Measurements from ENCODE around the gene CAPN13. TPM values are rescaled to one million over a fixed set of nuclear protein-coding genes. Genes with fewer than 3 reads are reported as not detected.

Gene CAPN13
- polyA plus RNA-seq, 3 donors, result 0.11 to 2.5 (median 2.1) TPM

GRCh38 chr2:30796699-30797098, 10.5 kb downstream of the CAPN13 start:
- no peak overlapping the region for H3K27ac ChIP-seq (ENCODE audit: low read depth, low read length)
- 23 to 68% (median 64%) methylated on average over 4 of the region's 4 CpGs for WGBS, 3 donors

- WGBS, 3 donors, result 36 to 74% (median 42%) methylated on average over 4 of the region's 4 CpGs
- H3K27ac ChIP-seq (ENCODE audit: low read depth, low read length), result no peak overlapping the region
These were observed 14.7 kb downstream of the CAPN13 start for GRCh38 chr2:30792521-30792920.

GRCh38 chr2:30790879-30791278, 16.4 kb downstream of the CAPN13 start:
- H3K27ac ChIP-seq (ENCODE audit: low read depth, low read length), result no peak overlapping the region
- 62 to 76% (median 65%) methylated on average over 3 of the region's 3 CpGs for WGBS, 3 donors

- no peak overlapping the region for H3K27ac ChIP-seq (ENCODE audit: low read depth, low read length)
- 73 to 82% (median 79%) methylated on average over 4 of the region's 4 CpGs for WGBS, 3 donors
These were observed 17.5 kb downstream of the CAPN13 start for GRCh38 chr2:30789670-30790210.

GRCh38 chr2:30786923-30787685, 20.1 kb downstream of the CAPN13 start:
- no peak overlapping the region for H3K27ac ChIP-seq (ENCODE audit: low read depth, low read length)
- 77 to 88% (median 80%) methylated on average over 12 of the region's 12 CpGs for WGBS, 3 donors

- no peak overlapping the region for H3K27ac ChIP-seq (ENCODE audit: low read depth, low read length)
- WGBS, 3 donors, result 84 to 90% (median 90%) methylated on average over 3 of the region's 3 CpGs
These were observed 22.6 kb downstream of the CAPN13 start for GRCh38 chr2:30784682-30785081.

GRCh38 chr2:30781961-30782533, 25.2 kb downstream of the CAPN13 start:
- WGBS, 3 donors, result 59 to 77% (median 72%) methylated on average over 7 of the region's 7 CpGs
- no peak overlapping the region for H3K27ac ChIP-seq (ENCODE audit: low read depth, low read length)

GRCh38 chr2:30781451-30781850, 25.8 kb downstream of the CAPN13 start:
- H3K27ac ChIP-seq (ENCODE audit: low read depth, low read length), result no peak overlapping the region
- 45 to 73% (median 71%) methylated on average over 1 of the region's 1 CpG for WGBS, 3 donors

GRCh38 chr2:30780776-30781330, 26.4 kb downstream of the CAPN13 start:
- WGBS, 3 donors, result 82 to 84% (median 84%) methylated on average over 5 of the region's 5 CpGs
- no peak overlapping the region for H3K27ac ChIP-seq (ENCODE audit: low read depth, low read length)

GRCh38 chr2:30778611-30779010, 28.6 kb downstream of the CAPN13 start:
- WGBS, 3 donors, result 91 to 93% (median 92%) methylated on average over 11 of the region's 11 CpGs

GRCh38 chr2:30777661-30778505, 29.4 kb downstream of the CAPN13 start:
- no peak overlapping the region for H3K27ac ChIP-seq (ENCODE audit: low read depth, low read length)
- 74 to 80% (median 75%) methylated on average over 12 of the region's 12 CpGs for WGBS, 3 donors

More at GRCh38 chr2:30778611-30779010, 28.6 kb downstream of the CAPN13 start:
- no peak overlapping the region for H3K27ac ChIP-seq (ENCODE audit: low read depth, low read length)

GRCh38 chr2:30776831-30777635, 30.2 kb downstream of the CAPN13 start:
- 49 to 60% (median 52%) methylated on average over 9 of the region's 9 CpGs for WGBS, 3 donors
- no peak overlapping the region for H3K27ac ChIP-seq (ENCODE audit: low read depth, low read length)

GRCh38 chr2:30775833-30776232, 31.4 kb downstream of the CAPN13 start:
- no peak overlapping the region for H3K27ac ChIP-seq (ENCODE audit: low read depth, low read length)
- WGBS, 3 donors, result 40 to 59% (median 43%) methylated on average over 7 of the region's 7 CpGs

GRCh38 chr2:30772021-30772705, 35.1 kb downstream of the CAPN13 start:
- 91 to 97% (median 95%) methylated on average over 3 of the region's 3 CpGs for WGBS, 3 donors
- no peak overlapping the region for H3K27ac ChIP-seq (ENCODE audit: low read depth, low read length)

GRCh38 chr2:30770816-30771576, 36.2 kb downstream of the CAPN13 start:
- no peak overlapping the region for H3K27ac ChIP-seq (ENCODE audit: low read depth, low read length)
- 78 to 79% (median 78%) methylated on average over 11 of the region's 11 CpGs for WGBS, 3 donors

- WGBS, 3 donors, result 78 to 84% (median 82%) methylated on average over 10 of the region's 10 CpGs
These were observed 37.3 kb downstream of the CAPN13 start for GRCh38 chr2:30769891-30770462.

More at GRCh38 chr2:30769891-30770462, 37.3 kb downstream of the CAPN13 start:
- H3K27ac ChIP-seq (ENCODE audit: low read depth, low read length), result no peak overlapping the region

Data from adipose tissue (tissue), 3 donors.